HepG2 (cell line): Measurements from ENCODE around the gene GALK2. TPM values are rescaled to one million over a fixed set of nuclear protein-coding genes. Genes with fewer than 3 reads are reported as not detected.

Experiments
- ATAC-seq: fragments of 200-7000 bp; cut with Tn5 transposase; 3 replicates; pipeline ENCODE4 v1.9.1; 2020; ENCODE audit warnings: mild to moderate bottlenecking, moderate library complexity
- BruUV-seq: library from RNA; stranded (reverse); fragments of 400-500 nt; replicated peaks from 2 replicates; lab custom pipeline; 2021; lab: Mats Ljungman, UMichigan
- CTCF ChIA-PET: fragments of 300-600 bp; formaldehyde crosslinking; extraction: SDS; loops from one replicate; lab custom pipeline; 2021; ENCODE audit warnings: low total read pairs, inconsistent platforms, low intra/inter-chr PET ratio; lab: Yijun Ruan, JAX
- POLR2A ChIA-PET: fragments of 350-600 bp; sonication (Branson Sonifier 250); formaldehyde crosslinking; loops from one replicate; lab custom pipeline; 2020; ENCODE audit warnings: antibody characterized with exemption, inconsistent platforms; lab: Yijun Ruan, JAX
- DNase-seq: peaks from one replicate; pipeline ENCODE4 v3.0.0-alpha.2; 2015; ENCODE audit warnings: low spot score
- FAIRE-seq: peaks from 3 replicates; lab custom pipeline; 2011; peaks lifted over from hg19 to GRCh38; lab: Jason Lieb, UNC
- H2AFZ ChIP-seq: one replicate; pipeline ENCODE4 v1.6.1; 2011; ENCODE audit warnings: low read length, inconsistent platforms
- H3K27ac ChIP-seq: fragments of 300-600 bp; 3 replicates; pipeline ENCODE4 v1.8.0; 2011; ENCODE audit warnings: mixed run types, mild to moderate bottlenecking, mixed read lengths, low read length, inconsistent platforms; ENCODE audit not compliant: insufficient read depth; ENCODE audit errors: extremely low read length
- H3K27me3 ChIP-seq, 2 experiments: fragments of 200-600 bp in 1 of 2; 2 replicates in 1 of 2; 3 replicates in 1 of 2; pipeline versions ENCODE4 v1.6.0 to v1.8.0; 2011; ENCODE audit warnings: low read length in 2 of 2, mild to moderate bottlenecking in 2 of 2, moderate library complexity in 2 of 2, inconsistent platforms in 1 of 2; ENCODE audit not compliant: insufficient read depth in 2 of 2, control insufficient read depth in 1 of 2
- H3K36me3 ChIP-seq, 2 experiments: fragments of 200-600 bp in 1 of 2; replicated peaks in 1 of 2; 2 replicates in 1 of 2; 3 replicates in 1 of 2; pipeline versions ENCODE4 v1.5.1 to v1.8.0; 2011; ENCODE audit warnings: low read length in 2 of 2, inconsistent platforms in 1 of 2; ENCODE audit not compliant: insufficient read depth in 2 of 2, control insufficient read depth in 1 of 2
- H3K4me1 ChIP-seq: 2 replicates; pipeline ENCODE4 v1.5.1; 2012; ENCODE audit warnings: low read length, inconsistent platforms; ENCODE audit not compliant: insufficient read depth
- H3K4me2 ChIP-seq: 2 replicates; pipeline ENCODE4 v1.6.0; 2011; ENCODE audit warnings: low read depth, low read length, inconsistent platforms
- H3K4me3 ChIP-seq, 3 experiments: fragments of 200-600 bp in 1 of 3; sonication (generic), shearing (Covaris generic) in 1 of 3; replicated peaks in 1 of 3; 2 replicates each; pipeline ENCODE4 v1.5.1; 2011 to 2016; ENCODE audit warnings: low read length in 3 of 3, inconsistent platforms in 2 of 3, low read depth in 2 of 3, mild to moderate bottlenecking in 2 of 3, control low read depth in 1 of 3, mixed read lengths in 1 of 3; ENCODE audit not compliant: insufficient read depth in 1 of 3
- H3K79me2 ChIP-seq: one replicate; pipeline ENCODE4 v1.6.1; 2011; ENCODE audit warnings: low read length, inconsistent platforms; ENCODE audit not compliant: insufficient read depth
- H3K9ac ChIP-seq: 2 replicates; pipeline ENCODE4 v1.6.0; 2011; ENCODE audit warnings: mild to moderate bottlenecking, low read depth, low read length, inconsistent platforms; ENCODE audit not compliant: insufficient read depth
- H3K9me3 ChIP-seq: 2 replicates; pipeline ENCODE4 v1.5.1; 2012; ENCODE audit warnings: mild to moderate bottlenecking, low read length
- H4K20me1 ChIP-seq: 2 replicates; pipeline ENCODE4 v1.6.0; 2011; ENCODE audit warnings: inconsistent platforms, mild to moderate bottlenecking, low read length, moderate library complexity; ENCODE audit not compliant: insufficient read depth
- GZF1 ChIP-seq: sonication (generic); formaldehyde crosslinking; IDR thresholded peaks from 2 replicates; pipeline ENCODE4 v1.5.1; 2020; ENCODE audit warnings: mild to moderate bottlenecking, missing genetic modification reagents
- HHEX ChIP-seq: IDR thresholded peaks from 2 replicates; pipeline ENCODE4 v1.6.1; 2016; ENCODE audit warnings: control low read depth
- KDM5A ChIP-seq: fragments of 200-600 bp; sonication (generic); IDR thresholded peaks from 2 replicates; pipeline ENCODE4 v1.7.0; 2018; ENCODE audit warnings: antibody characterized with exemption, mild to moderate bottlenecking, low read length, borderline replicate concordance
- KLF12 ChIP-seq: sonication (generic); formaldehyde crosslinking; IDR thresholded peaks from 2 replicates; pipeline ENCODE4 v1.4.0; 2020; ENCODE audit warnings: missing genetic modification reagents, borderline replicate concordance
- SYNCRIP ChIP-seq: fragments of 200-400 bp; formaldehyde crosslinking; IDR thresholded peaks from 2 replicates; pipeline ENCODE4 v1.6.1; 2018; ENCODE audit warnings: mild to moderate bottlenecking, low read depth, low read length; ENCODE audit not compliant: insufficient read depth
- ZFP36L2 ChIP-seq: sonication (generic); formaldehyde crosslinking; IDR thresholded peaks from 2 replicates; pipeline ENCODE4 v1.4.0; 2020; ENCODE audit warnings: missing genetic modification reagents
- ZNF253 ChIP-seq: sonication (generic); formaldehyde crosslinking; IDR thresholded peaks from 2 replicates; pipeline ENCODE4 v1.8.0; 2022; ENCODE audit warnings: mild to moderate bottlenecking, missing genetic modification reagents, borderline replicate concordance
- ZNF496 ChIP-seq: sonication (generic); formaldehyde crosslinking; IDR thresholded peaks from 2 replicates; pipeline ENCODE4 v1.8.1; 2023; ENCODE audit warnings: mild to moderate bottlenecking, moderate library complexity, missing genetic modification reagents; ENCODE audit not compliant: insufficient replicate concordance
- ZNF549 ChIP-seq: sonication (generic); formaldehyde crosslinking; IDR thresholded peaks from 2 replicates; pipeline ENCODE4 v1.5.0; 2020; ENCODE audit warnings: missing genetic modification reagents
- ZNF773 ChIP-seq: sonication (generic); formaldehyde crosslinking; IDR thresholded peaks from 2 replicates; pipeline ENCODE4 v1.4.0; 2020; ENCODE audit warnings: missing genetic modification reagents, borderline replicate concordance
- WGBS: methylation state at CpG from one replicate; pipeline ENCODE4 v1.1.6; 2017; ENCODE audit warnings: low lambda C conversion rate; 5-methylcytosine and 5-hydroxymethylcytosine counted together
- in situ Hi-C: cut with HindIII; loops from 2 replicates; pipeline ENCODE4 v1.10.0; 2017; ENCODE audit warnings: low pct_unique_long_range_greater_than_20kb; ENCODE audit not compliant: extremely low pct_ligation_motif_present
- intact Hi-C: fragments of 100-400 bp; cut with micrococcal nuclease; formaldehyde crosslinking; loops from one replicate; pipeline ENCODE4 v1.10.0; 2022; ENCODE audit not compliant: unreplicated experiment
- polyA plus RNA-seq, 8 experiments: library from polyadenylated mRNA; depleted of rRNA in 3 of 8; stranded (reverse) in 7 of 8; unstranded in 1 of 8; fragments of >200 nt; fragmentation: Illumina TruSeq in 4 of 8; extraction: Trizol in 4 of 8; gene quantifications; 2 replicates each; pipeline versions ENCODE4 v1.2.1 to v1.2.3, GENCODE V29; 2011 to 2016; ENCODE audit warnings: low read depth in 4 of 8, missing spikeins in 1 of 8, mixed read lengths in 1 of 8; ENCODE audit not compliant: insufficient read depth in 1 of 8
- total RNA-seq, 5 experiments: library from RNA; depleted of rRNA; stranded (reverse); fragments of >200 nt; fragmentation: Illumina TruSeq; extraction: Trizol; gene quantifications; 2 replicates each; pipeline ENCODE4 v1.2.3, GENCODE V29; 2016; ENCODE audit warnings: low read depth in 1 of 5

The GALK2 gene
- total and polyA plus RNA-seq, 2 of the 13 experiments (the other 11 are each of a cell fraction or from before 2014, with no cell fraction given): 17.6 to 32.8 TPM

DNA sequence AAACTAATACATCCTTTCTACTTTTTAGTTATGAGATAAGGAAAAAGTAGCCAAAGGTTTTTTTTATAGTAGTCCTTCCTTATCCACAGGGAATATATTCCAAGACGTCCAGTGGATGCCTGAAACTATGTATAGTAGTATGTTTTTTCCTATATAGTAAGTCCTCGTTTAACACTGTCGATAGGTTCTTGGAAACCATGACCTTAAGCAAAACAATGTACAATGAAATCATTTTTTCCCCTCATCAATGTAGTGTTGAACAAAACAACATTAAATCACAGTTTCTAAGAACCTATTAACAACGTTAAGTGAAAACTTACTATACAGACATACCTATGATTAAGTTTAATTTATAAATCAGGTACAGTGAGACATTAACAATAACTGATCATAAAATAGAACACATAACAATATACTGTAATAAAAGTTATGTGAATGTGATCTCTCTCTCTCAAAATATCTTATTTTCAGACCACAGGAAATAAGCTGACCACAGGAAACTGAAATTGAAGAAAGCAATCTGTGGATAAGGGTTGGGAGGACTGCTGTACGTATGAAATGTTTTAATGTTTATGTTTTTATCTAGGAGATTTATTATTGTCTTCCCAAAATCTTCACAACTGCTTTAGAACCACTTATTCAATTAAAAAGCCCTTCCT is 35.2 kb upstream of the GALK2 start:
- H3K79me2 ChIP-seq: no peaks in the 10 kb centered on the region
- H3K9ac ChIP-seq: no peak overlapping the region
- intact Hi-C loops (no loop called here), in situ Hi-C loops (no loop called here)
- no peak overlapping the region for H2AFZ ChIP-seq
- DNase-seq: no peak
- TF ChIP-seq KDM5A (no peak), ZNF253 (CRISPR knock-in tag) (no peak), ZNF496 (CRISPR knock-in tag) (no peak), HHEX (CRISPR knock-in tag) (no peak), GZF1 (no peak), ZFP36L2 (CRISPR knock-in tag) (no peak), SYNCRIP (no peak), ZNF773 (CRISPR knock-in tag) (no peak), KLF12 (no peak), ZNF549 (CRISPR knock-in tag) (no peak)
- H3K27me3 ChIP-seq: no peaks in the 10 kb centered on the region
- CTCF ChIA-PET: no interaction called here
- H3K27ac ChIP-seq: no peak overlapping the region
- H3K4me2 ChIP-seq: no peak overlapping the region
- H3K9me3 ChIP-seq: no peaks in the 10 kb centered on the region
- H3K4me3 ChIP-seq: no peak overlapping the region
- H3K4me1 ChIP-seq: no peaks in the 10 kb centered on the region
- no peaks in the 10 kb centered on the region for H4K20me1 ChIP-seq
- POLR2A ChIA-PET: no interaction called here
- no peak for ATAC-seq
- H3K36me3 ChIP-seq: peaks cover 7 to 73% of the 10 kb centered on the region in 2 experiments; a peak in 3 of 5 replicates
- FAIRE-seq: no peak
- BruUV-seq: no TSS peak
- 98% methylated on average over 5 of the region's 5 CpGs for WGBS
